ENCODE results near the gene CNNM1.

- TF ChIP-seq CTCF (IDR thresholded peaks at IDR 0.05) (no peak), ZFX (IDR thresholded peaks at IDR 0.05; ENCODE audit: borderline replicate concordance) (no peak)
Measured at GRCh38 chr10:99360934-99361333, 31.8 kb downstream of the CNNM1 start.
